GM21381 (cell line): ENCODE measurements around the gene COX4I1.

Source experiments
- ATAC-seq: cut with Tn5 transposase; IDR thresholded peaks from one replicate; pipeline ENCODE4 v1.9.1; 2021; ENCODE audit warnings: mild to moderate bottlenecking, moderate library complexity; ENCODE audit not compliant: unreplicated experiment

Gene COX4I1

DNA sequence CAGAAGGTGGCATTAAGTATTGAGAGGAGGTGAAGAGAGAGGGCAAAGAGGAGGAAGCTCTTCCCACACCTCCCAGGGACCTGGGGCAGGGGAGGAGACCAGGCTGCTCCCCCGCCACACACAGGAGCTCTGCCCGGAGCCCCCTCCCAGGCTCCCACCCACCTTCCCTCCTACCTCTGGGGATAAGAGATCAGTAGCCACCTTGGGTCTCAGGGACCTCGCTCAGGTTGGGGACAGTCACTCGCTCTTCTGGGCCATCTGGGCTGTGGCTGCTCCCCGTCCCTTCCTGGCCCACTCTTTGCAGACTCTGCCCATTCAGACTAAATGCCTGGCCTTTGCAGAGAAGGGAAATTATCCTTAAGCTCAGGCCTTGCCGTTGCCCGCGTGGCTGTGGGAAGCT lies 33.7 kb upstream of the COX4I1 start:
- no peak for ATAC-seq

DNA sequence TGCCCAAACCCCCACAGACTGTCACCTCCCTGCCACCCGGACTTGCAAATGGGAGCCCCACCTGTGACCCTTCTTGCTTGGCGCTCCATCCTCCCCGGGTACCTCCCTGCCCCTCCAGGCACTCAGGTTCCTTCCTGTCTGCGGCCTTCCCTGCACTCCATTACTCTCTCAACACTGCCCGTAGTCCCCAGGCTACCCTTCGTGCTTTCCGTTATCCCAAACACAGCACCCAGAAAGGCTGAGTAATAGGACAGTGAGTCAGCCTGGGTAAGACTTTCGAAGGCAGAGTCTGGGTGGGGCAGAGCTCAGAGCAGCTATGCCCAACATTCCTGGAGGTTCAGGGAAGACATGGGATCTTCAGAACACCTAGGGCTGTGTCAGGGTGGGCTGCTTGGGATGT lies 32.0 kb upstream of the COX4I1 start:
- no peak for ATAC-seq

DNA sequence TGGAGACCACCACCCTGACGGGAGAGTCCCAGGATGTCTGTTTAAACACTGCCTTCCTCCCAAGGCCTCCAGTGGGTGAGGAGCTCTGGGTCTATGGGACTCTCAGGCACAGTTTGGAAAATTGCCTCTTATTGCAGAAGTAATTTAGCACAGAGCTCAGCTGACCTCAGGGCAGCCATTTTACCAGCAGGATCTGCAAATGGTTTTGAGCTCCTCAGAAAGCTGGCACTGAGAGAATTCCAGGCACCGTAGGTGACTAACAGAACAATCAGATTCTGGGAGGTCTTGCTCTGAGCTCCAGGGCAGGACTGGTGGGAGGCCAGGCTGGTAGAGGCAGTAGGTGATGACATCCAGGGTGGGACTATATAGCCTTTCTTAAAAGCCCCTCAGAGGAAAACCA lies 31.3 kb upstream of the COX4I1 start:
- ATAC-seq: no peak

DNA sequence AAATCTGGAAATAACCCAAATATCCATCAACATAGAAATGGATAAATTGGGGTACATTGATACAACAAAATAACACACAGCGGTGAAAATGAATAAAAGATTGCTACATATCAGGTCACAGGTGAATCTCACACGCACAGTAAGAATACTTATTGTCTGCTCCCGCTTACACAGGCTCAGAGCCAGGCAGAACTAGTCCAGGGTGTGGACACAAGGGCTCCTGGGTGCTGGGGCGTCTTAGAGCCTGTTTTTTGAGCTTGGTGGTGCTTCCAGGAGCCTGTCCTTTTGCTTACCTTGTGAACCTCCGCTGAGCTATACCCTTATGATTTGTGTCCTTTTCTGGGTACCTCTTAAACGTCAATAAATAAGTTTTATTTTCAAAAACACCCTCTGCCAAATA lies 28.8 kb upstream of the COX4I1 start:
- no peak for ATAC-seq

DNA sequence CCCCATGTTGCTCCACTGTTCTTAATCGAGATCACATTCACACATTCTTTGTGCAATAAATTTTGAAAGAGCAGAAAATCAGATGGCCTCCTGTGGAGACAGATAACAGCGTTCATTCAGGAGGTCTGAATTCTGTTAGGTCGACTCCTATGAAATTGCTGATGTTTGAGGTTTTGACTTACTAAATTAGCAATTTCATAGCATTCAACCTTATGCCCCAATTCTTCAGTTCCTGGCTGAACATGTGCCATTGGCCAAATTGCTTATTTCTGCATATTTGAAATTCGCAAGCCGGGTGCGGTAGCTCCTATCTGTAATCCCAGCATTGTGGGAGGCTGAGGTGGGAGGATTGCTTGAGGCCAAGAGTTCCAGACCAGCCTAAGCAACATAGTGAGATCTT lies 26.5 kb upstream of the COX4I1 start:
- no peak for ATAC-seq

DNA sequence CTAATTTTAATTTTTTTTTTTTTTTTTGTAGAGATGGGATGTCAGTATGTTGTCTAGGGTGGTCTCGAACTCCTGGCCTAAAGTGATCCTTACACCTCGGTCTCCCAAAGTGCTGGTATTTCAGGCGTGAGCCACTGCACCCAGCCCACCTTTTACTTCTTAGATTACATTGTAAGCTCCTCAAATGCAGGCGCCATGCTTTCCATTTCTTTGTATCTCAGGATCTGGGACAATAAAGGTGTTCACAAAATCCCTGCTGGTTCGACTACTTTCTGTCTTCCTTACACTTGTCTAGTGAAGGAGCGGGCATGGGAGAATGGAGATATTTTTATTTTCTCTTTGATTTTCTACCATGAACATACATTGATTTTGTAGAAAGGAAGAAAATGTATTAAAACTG lies 25.4 kb upstream of the COX4I1 start:
- no peak for ATAC-seq

DNA sequence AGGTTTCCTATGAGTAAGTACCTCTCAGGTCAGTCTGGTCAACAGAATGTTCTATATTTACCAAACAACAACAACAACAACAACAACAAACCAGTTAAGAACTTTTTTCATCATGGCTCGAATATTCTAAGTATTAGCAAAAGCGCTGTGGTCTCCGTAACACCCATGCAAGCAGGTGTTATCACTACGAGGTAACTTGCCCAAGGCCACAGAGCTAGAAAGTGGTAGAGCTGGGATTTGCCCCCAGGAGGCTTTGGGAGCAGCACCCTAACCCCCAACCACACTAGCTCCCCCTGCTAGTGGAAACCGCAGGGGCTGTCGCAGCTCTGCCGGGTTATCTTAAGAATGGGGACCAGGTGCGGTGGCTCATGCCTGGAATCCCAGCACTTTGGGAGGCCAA lies 24.7 kb upstream of the COX4I1 start:
- ATAC-seq: no peak

DNA sequence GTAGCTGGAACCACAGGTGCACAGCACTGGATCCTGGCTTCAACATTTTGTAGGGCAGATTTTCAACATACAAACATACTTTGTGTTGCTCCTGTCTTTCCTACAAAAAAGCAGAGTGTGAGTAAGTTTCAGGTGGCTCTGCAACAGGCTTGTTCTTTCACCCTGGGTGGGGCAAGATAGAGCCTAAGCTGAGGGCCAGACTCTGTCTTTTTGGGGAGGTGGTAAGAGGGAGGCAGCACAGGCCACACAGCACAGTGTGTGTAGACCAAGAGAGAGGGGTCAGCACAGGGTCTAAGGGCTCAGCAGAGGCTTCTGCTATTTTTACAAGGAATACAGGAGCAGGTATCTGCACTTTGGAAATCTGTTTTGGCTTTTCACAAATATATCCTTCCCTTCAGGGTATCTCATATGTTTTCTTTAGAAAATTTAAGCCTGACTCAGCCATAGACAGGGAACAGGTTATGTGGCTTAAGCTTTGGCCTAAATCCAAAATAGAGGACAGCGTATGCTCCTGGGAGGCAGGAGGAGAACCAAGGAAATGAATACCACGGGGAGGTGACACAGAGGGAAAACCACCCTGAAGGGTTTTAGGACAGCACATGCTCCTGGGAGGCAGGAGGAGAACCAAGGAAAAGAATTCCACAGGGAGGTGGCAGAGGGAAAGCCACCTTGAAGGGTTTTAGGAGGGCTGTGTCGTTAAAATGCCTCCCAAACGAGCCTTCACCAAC lies 21.7 kb upstream of the COX4I1 start:
- no peak for ATAC-seq

DNA sequence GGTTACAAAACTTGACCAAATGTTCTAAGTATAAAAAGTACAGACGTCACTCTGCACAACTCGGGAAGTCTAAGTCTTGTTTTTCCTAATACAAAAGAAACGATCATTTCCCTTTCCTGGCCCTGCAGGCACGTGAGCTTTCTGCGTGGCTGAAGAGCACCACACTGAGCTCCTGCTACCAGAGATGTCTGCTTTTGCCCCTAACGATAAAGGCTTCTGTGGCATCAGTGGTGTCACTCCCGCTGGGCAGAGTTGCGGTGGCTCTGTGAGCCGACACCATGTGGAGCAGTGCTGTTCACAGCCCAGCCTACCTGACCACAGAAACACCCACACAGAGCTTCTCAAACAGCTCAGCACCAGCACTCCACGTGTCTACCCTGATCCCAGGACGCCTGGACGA lies 20.6 kb upstream of the COX4I1 start:
- no peak for ATAC-seq

DNA sequence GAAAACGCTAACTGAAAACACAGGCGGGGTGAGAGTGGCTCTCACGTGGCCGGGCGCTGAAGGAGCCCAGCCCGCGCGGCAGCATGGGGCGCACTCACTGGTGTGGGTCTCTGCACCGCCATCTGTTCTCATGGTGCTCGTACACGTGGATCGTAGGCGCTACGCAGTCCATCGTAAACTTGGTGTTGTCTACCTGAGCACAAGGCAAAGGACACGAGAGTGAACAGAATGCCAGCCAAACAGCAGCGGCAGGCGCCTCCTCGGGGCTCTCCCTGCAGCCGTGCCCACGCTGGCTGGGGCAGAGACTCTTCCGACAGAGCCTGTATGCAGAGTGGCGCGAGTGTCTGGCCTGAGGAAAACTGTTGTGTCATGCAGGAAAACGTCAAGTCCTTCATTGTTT lies 19.2 kb upstream of the COX4I1 start:
- ATAC-seq: no peak

DNA sequence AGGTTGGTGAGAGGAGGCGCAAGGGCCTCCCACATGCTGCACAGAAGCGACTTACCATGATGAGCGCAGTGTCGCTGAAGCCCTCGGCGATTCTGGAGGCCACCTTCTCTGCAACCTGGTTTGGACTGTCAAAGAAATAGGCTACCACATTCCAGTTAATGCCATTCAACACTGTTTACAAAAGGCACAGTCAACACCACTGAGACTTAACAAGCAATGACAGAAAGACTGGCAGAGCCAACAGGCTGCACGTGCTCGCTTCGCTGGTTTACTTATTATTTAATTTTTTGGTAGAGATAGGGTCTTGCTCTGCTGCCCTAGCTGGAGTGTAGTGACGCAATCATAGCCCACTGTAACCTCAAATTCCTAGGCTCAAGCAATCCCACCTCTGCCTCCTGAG lies 18.3 kb upstream of the COX4I1 start:
- ATAC-seq: no peak

DNA sequence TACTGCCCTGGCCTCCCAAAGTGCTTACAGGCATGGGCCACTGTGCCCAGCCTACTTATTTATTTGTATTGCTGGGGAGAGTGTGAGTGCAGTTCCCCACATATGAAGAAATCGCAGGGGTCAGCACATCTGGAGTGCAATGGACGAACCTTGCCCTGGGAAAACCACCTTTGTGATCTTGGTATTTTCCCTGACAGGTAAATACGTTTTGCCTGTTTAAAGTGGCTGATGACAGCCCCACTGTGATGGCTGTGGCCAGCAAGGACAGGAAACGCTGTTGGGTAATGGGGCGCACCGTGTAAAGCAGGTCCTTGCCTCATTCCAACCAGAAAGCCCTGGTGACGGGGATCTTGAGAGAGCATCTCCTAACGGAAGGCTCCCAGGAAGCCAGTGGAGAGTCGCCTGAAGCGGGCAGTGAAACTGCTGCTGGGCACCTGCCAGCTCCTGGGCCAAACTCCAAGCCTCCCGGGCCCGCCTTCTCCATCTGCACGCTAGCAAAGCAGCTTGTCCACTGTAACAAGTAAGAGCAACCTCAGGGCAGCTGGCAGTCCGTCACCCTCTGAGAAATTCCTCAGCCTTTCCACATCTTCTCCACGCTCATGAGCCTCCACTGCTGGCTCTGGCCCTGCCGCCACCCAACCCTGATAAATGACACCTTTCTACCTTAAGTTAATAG lies 17.7 kb upstream of the COX4I1 start:
- ATAC-seq: no peak

DNA sequence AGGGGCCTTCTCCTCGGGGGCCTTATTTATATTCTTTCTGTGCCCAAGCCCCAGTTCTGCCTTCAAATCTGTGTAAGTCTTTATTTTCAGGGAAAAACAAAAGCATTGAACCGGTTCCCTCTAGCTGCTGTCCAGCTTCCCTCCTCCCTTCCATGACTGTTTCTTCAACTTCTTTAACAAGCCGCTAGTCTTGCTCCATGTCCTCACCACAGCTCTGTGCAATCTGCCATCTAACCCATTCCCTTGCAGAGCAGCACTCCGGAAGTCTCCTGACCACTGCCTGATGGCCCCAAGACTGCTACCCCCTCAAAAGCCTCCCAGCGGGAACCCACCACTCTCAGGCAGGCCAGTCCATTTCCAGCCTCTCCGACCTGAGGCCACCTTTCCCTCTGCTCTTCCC lies 17.0 kb upstream of the COX4I1 start:
- no peak for ATAC-seq

DNA sequence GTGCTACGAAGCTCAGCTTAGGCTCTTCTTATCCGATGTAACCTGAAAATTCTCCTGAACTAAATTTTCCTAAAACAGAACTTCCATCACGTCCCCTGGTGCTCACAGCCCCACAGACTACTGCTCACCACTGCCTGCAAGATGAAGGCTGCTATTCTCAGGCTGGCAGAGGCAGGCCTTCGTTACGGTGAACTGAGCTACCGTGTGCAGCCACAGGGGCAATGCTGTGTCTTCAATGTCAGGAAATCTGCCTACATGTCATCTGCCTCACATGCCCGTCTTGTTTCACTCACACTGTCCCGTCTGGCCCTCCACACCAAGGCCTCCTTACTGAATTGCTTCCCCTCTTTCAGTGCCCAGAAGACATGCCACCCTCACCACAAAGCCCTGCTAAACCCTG lies 16.1 kb upstream of the COX4I1 start:
- no peak for ATAC-seq

DNA sequence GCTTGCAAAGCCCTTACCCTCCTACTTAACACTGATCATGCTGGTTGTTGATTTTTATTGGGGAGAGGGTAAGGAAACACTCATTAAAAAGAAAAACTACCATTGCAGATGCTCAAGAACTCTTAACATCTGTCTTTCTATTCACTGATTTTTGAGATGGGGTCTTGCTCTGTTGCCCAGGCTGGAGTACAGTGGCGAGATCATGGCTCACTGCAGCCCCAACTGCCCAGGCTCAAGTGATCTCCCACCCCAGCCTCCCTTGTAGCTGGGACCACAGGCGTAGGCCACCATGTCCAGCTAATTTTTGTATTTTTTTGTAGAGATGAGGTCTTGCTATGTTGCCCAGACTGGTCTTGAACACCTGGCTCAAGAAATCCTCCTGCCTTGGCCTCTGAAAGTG lies 14.7 kb upstream of the COX4I1 start:
- no peak for ATAC-seq

DNA sequence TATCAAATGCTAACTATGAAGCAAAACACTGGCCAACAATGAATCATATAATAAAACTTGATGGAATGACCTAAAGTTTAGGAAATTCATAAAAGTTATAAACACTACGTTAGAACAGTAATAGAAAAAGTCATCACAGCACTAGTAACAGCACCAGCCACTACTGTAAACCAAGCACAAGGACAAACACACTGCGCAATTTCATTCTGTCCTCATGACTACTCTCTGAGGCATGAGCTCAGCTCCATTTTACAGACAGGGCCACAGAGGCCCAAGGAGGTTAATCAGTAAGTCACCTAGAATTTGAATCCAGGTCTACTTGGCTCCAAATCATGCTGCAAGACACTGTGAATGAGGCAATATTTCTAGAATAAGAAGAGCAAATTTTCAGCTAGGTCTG lies 13.6 kb upstream of the COX4I1 start:
- ATAC-seq: no peak

DNA sequence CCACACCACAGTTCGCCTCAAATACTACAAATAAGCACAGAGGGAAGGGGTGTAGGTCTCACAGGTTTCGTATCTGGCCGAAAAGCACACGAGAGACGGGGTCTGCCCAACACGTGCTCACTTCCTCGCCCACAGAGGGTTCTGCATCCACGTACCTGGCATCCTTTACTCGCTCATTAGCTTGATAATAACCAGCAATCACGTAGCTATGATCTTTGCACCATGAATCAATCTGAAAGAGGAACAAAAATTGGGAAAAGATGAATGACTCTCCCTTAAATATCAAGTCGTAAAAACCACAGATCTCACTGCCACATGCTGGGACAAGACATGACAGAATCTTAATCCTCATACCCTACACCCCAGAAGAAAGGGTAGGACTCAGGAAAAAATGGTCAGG lies 10.7 kb upstream of the COX4I1 start:
- ATAC-seq: no peak

DNA sequence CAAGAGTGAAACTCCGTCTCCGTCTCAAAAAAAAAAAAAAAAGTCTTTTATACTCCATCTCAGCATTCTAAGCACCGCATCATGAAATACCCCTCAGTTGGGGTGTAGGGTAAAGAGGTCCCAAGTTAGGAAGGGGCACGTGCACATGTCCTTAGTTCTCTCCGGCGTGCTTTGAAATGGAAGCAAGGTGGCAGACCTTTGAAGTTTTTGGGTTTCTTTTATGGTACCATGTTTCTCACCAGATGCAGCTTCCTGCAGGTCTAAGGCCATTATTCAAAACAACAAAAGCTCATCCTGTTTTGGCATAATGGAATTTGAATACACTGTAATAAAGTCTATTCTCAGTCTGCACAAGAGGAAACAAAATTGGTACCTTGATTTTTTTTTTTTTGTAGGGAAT lies 9.7 kb upstream of the COX4I1 start:
- ATAC-seq: no peak

DNA sequence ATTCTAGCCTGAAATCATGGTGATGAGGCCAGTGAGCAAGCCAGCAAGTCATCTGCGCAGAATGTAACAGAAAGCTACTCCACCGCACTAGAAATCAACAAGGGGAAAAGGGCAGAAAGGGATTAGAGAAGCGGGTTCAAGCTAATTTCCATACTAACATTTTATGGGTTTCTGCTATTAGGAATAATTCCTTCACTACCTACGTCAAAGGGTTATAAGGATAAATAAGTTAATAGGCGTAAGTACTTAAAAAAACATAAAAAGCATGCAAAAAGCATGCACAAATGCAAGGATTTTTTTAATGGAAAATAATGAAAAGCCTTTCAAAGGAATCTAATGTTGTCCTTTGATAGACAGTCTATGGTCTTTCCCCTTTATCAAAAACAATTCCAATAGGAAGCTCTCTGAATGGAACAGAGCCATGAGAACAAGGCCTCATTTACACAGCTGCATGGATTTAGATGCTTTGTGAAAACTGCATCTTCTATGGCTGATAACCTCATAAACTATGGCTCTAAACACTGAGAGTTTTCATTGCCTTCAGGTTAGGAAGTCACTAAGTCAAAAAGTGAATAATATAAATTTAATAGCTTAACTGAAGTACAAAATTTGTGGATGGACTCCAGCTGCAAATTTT lies 5.7 kb upstream of the COX4I1 start:
- ATAC-seq: no peak

DNA sequence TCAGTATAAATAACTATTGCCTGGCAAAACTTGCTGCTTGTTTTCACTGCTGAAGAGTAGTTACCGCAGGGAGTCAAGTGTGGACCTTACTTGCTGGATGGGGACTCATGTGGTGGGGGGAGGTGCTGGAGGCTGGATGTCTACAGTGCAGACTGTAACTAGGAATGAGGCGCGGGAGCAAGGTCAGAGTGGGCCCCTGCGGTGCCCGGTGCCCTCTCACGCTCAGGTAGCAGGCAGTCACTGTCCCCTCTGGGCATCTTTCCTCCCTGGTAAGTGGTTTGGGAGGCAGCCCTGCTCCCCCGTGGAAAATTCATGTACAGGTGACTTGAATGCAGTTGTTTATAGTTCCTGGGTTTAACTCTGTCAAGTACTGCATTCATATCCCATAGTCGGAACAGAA lies 4.8 kb upstream of the COX4I1 start:
- no peak for ATAC-seq

DNA sequence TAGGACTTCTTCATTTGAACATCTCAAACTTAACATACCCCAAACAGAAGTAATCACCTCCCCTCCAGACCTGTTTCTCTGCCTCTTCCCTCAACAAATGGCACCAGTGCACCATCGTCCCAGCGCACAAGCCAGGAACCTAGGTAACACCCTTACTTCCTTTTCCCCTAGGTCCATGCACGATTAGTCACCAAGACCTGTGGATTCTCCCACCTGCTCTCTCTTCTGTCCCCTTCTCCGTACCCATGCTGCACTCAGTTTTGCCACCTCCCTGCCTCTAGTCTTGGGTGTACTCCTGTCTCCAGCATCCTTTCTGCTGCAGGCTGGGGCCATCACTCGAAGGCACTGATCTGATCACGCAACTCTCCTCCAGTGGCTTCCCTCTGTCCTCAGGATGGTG lies 3.3 kb upstream of the COX4I1 start:
- ATAC-seq: no peak

DNA sequence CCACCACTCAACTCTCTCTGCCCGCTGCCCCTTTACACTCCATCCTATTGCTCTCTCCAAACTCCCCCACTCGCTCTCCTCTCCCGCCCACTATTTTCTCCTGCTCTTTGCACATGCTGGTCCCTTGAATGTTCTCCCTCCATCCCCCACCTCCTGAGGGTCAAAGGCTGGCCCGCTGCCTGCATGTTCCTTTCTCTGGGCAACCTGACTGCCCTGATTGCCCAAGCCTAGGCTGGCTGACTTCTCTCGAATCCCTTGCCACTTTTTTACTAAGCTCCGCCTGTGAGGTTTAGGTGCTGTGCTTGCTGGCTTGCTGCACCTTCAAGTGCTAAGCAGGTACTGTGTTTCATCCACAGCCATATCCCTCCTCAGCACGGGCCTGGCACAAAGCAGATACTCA lies 2.9 kb upstream of the COX4I1 start:
- ATAC-seq: no peak
